IPS-15b (cell line): ENCODE data around the gene ZNRF4.

Source experiments
- H3K27me3 ChIP-seq: one replicate; pipeline ENCODE4 v1.6.1; 2013; ENCODE audit warnings: low read length; ENCODE audit not compliant: control insufficient read depth, insufficient read depth
- H3K36me3 ChIP-seq: one replicate; pipeline ENCODE4 v1.6.1; 2013; ENCODE audit warnings: low read length; ENCODE audit not compliant: control insufficient read depth, insufficient read depth
- H3K4me1 ChIP-seq: one replicate; pipeline ENCODE4 v1.6.1; 2013; ENCODE audit warnings: mild to moderate bottlenecking, low read length; ENCODE audit not compliant: control insufficient read depth, insufficient read depth
- H3K4me3 ChIP-seq: one replicate; pipeline ENCODE4 v1.5.1; 2013; ENCODE audit warnings: low read depth, low read length
- H3K9ac ChIP-seq: one replicate; pipeline ENCODE4 v1.6.1; 2013; ENCODE audit warnings: low read depth, mild to moderate bottlenecking, low read length
- H3K9me3 ChIP-seq: one replicate; pipeline ENCODE4 v1.6.1; 2013; ENCODE audit warnings: mild to moderate bottlenecking, low read length; ENCODE audit not compliant: control insufficient read depth, insufficient read depth

The ZNRF4 gene

DNA sequence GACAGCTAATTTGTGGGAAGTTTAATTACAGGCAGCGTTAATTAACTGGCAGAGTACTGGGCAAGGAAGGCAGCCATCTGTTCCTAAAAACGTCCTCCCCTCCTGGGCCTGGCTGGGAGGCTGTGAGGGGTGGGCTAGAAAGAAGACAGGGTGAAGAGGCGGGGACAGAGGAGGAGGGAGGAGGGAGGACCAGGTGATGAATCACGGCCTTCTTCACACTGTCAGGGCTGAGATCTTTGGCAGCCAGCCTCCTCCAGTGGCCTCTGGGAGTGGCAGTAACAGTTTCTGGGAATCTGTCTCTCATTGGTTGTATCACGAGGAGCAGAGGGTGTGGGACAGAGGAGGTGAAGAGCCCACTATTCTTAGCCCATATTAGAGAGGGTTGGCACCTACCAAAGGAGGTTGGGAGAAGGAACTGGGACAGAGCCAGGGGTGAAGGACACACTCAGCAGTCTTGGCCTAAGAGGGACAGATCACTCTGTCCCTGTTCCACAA is 9.6 kb upstream of the ZNRF4 start:
- no peaks in the 10 kb centered on the region for H3K9me3 ChIP-seq
- no peaks in the 10 kb centered on the region for H3K27me3 ChIP-seq
- H3K4me3 ChIP-seq = no peak overlapping the region
- no peaks in the 10 kb centered on the region for H3K36me3 ChIP-seq
- no peaks in the 10 kb centered on the region for H3K4me1 ChIP-seq
- H3K9ac ChIP-seq = no peak overlapping the region

DNA sequence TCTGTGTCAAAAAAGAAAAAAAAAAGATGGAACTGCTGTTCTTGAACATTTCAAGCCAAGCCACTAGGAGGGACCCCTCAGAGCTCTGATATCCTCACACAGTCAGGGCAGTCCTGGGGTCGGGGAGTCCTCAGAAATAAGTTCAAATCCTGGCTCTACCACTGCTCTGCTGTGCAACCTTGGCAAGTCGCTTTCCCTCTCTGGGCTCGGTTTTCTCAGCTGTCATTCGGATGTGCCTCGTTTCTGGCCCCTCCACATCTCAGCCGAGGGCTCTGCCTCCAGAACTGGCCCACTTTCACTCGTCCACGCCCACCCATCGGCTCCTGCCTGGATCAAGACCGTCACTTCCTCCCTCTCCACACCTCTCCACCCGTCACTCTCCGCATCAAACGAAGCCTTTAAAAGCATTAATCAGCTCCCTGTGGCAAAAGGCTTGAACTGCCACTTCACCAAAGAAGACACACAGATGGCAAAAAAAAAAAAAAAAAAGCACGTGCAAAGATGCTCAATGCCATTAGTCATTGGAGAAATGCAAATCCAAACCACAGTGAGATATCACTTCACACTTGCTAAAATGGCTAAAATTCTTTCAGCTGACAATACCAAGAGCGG is 7.4 kb upstream of the ZNRF4 start:
- Histone ChIP-seq H3K9me3 (no peaks in the 10 kb centered on the region), H3K4me3 (no peak overlapping the region), H3K4me1 (no peaks in the 10 kb centered on the region), H3K9ac (no peak overlapping the region), H3K36me3 (no peaks in the 10 kb centered on the region), H3K27me3 (no peaks in the 10 kb centered on the region)

DNA sequence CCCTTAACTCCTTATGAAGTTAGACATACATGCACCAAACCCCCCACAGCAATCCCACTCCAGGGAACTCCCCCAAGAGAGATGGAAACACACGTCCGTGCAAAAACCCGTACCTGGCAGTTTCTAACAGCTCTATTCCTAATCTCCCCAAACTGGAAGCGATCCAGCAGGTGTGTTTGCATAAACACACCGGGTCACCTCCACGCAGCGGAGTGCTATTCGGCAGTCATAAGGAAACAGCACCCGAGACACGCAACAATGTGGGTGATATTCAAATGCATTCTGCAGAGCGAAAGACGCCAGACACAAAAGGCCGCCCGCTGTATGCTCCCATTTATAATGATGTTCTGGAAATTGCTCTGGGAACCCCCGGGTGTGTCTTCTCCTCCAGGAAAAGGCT is 6.8 kb upstream of the ZNRF4 start:
- H3K27me3 ChIP-seq = no peaks in the 10 kb centered on the region
- no peaks in the 10 kb centered on the region for H3K36me3 ChIP-seq
- H3K4me1 ChIP-seq = no peaks in the 10 kb centered on the region
- H3K9ac ChIP-seq = no peak overlapping the region
- H3K9me3 ChIP-seq = no peaks in the 10 kb centered on the region
- H3K4me3 ChIP-seq = no peak overlapping the region

DNA sequence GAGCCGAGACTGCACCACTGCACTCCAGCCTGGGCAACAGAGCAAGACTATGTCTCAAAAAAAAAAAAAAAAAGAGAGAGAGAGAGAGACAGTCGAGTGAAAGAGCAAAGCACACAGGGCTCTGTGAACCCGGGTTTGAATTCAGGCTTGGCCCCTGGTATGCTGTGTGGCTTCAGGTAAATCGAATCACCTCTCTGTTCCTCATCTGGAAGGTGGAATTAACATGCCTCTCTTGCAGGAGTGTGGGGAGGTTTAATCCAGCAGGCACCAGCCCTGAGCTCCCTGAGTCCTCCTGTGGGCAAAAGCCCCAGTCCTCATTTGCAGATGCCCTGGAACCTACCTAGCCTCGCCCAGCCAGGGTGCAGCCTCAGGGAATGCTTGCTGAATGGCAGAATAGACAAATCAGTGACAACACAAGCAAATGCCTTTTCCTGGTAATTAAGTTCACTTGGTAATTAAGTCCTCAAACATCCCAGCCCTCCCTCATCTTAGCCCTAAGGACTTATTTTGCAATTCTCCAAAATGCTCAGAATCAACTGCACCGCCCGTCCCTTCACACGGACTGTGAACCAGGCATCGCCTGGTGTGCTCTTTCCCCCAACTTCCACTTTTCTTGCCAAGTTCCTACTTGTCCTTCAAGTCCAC is 4.6 kb upstream of the ZNRF4 start:
- H3K4me3 ChIP-seq = no peak overlapping the region
- H3K36me3 ChIP-seq = no peaks in the 10 kb centered on the region
- no peaks in the 10 kb centered on the region for H3K4me1 ChIP-seq
- H3K27me3 ChIP-seq = no peaks in the 10 kb centered on the region
- no peak overlapping the region for H3K9ac ChIP-seq
- H3K9me3 ChIP-seq = no peaks in the 10 kb centered on the region

DNA sequence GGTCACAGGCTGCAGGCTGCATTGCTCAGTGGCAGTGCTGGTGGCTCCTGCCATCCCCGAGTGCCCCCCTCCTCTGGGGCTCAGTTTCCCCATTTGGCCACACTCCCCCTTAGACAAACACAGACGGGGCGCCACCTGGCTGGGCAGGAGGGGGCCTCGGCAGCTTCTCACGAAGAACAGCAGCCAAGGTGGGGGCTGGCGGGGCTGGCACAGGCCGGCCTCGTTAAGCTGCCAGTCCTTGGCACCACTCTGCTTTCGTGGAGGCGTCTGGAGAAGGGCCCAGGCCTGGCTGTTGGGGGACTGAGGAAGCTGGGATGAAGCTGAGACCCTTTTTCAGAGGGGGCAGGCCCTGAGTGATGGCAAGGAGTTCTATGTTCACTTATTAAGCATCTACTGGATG is 3.7 kb upstream of the ZNRF4 start:
- Histone ChIP-seq H3K4me1 (no peaks in the 10 kb centered on the region), H3K9me3 (no peaks in the 10 kb centered on the region), H3K4me3 (no peak overlapping the region), H3K9ac (no peak overlapping the region), H3K36me3 (no peaks in the 10 kb centered on the region), H3K27me3 (no peaks in the 10 kb centered on the region)

DNA sequence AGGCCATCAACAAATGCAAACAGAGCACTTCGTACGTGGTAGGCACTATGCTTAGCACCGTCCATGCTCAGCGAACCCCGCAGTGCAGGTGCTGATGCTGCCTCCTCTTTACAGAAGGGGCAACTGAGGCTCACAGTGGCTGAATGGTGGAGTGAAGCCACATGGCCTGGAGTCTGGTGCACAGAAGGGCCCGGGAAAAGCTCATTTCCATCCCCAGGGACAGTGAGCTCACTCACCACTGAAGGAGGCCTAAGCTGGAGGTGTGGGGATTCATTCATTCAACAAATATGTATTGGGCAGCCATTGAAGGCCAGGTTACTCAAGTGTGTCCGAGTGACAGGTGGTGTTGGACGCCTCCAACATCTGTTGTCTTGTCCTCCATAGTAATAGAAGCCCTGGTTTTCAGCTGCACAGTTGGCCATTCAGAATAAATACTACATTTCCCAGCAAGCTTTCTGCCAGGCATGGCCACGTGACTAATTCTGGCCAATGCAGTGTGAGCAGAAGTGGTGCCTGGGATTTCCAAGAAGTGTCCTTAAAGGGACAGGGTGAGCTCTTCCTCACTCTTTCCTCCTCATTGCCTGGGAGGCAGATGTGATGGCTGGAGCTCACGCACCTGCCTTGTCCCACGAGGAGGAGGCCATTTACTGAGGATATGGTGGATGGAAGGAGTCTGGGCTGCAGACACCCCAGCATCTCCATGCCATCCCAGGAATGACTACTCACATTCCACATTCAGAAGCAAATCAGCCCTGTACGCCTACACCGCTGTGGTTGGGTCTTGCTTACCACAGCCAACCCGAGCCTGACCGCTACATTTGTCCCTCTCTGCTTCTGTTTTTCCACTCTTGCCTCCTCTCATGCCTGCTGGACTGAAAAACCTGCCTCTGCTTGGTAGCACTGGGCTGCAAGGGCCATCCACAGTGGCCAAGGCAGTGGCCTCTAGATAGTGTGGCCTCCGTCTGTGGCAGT is 2.3 kb upstream of the ZNRF4 start:
- H3K4me1 ChIP-seq = no peaks in the 10 kb centered on the region
- no peaks in the 10 kb centered on the region for H3K36me3 ChIP-seq
- H3K9ac ChIP-seq = no peak overlapping the region
- no peak overlapping the region for H3K4me3 ChIP-seq
- no peaks in the 10 kb centered on the region for H3K9me3 ChIP-seq
- H3K27me3 ChIP-seq = no peaks in the 10 kb centered on the region

DNA sequence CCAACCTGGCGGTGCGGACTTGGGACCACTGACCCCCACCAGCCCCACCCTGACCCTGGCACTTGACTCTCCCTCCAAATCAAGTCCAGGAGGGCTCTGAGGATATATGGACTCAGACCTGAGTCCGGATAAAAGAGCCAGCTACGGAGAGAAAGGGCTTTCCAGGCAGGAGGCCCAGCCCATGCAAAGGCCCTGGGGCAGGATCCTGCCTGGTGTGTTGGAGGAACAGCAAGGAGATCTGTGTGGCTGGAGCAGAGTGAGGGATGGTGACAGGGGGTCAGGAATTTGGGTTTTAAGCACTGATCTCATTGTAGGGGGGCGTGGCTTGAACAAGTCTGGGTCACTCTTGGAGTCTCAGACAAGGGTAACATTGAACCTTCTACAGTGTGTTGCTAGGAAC is 474 bp upstream of the ZNRF4 start:
- H3K4me3 ChIP-seq = no peak overlapping the region
- H3K9me3 ChIP-seq = no peaks in the 10 kb centered on the region
- no peaks in the 10 kb centered on the region for H3K27me3 ChIP-seq
- H3K9ac ChIP-seq = no peak overlapping the region
- H3K36me3 ChIP-seq = no peaks in the 10 kb centered on the region
- H3K4me1 ChIP-seq = no peaks in the 10 kb centered on the region

DNA sequence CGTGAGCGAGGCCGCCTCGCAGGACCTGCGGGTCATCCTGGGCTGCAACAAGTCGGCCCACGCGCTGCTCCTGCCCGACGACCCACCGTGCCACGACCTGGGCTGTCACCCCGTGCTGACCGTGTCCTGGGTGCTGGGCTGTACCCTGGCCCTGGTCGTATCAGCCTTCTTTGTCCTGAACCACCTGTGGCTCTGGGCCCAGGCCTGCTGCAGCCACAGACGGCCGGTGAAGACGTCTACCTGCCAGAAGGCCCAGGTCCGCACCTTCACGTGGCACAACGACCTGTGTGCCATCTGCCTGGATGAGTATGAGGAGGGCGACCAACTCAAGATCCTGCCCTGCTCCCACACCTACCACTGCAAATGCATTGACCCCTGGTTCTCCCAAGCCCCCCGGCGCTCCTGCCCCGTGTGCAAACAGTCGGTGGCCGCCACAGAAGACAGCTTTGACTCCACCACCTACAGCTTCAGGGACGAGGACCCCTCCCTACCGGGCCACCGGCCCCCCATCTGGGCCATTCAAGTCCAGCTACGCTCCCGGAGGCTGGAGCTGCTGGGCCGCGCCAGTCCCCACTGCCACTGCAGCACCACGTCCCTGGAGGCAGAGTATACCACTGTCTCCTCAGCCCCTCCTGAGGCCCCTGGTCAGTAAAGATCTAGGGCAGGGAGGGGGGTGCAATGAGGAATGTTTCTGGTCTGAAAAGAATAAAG is 1.1 kb downstream of the ZNRF4 start:
- no peak overlapping the region for H3K4me3 ChIP-seq
- no peaks in the 10 kb centered on the region for H3K9me3 ChIP-seq
- no peaks in the 10 kb centered on the region for H3K27me3 ChIP-seq
- H3K36me3 ChIP-seq = no peaks in the 10 kb centered on the region
- H3K4me1 ChIP-seq = no peaks in the 10 kb centered on the region
- H3K9ac ChIP-seq = no peak overlapping the region

DNA sequence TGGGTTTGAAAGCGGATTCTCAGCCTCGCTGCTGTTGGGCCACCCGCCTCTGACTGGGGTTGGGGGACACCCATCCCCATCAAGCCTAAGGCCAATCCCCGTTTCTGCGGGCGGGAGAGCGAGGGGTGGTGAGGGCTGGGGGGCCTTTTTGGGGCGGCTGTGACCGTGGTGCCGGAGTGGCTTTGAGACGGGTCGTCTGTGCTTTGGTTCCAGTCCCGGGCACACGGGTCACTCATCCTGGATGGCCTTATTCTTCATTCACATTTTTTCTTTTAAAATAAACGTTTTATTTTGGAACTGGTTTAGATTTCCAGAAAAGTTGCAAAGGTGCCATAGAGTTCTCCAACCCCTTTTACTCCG is 1.6 kb downstream of the ZNRF4 start:
- H3K9me3 ChIP-seq = no peaks in the 10 kb centered on the region
- H3K27me3 ChIP-seq = no peaks in the 10 kb centered on the region
- no peaks in the 10 kb centered on the region for H3K36me3 ChIP-seq
- no peak overlapping the region for H3K4me3 ChIP-seq
- no peak overlapping the region for H3K9ac ChIP-seq
- H3K4me1 ChIP-seq = no peaks in the 10 kb centered on the region

DNA sequence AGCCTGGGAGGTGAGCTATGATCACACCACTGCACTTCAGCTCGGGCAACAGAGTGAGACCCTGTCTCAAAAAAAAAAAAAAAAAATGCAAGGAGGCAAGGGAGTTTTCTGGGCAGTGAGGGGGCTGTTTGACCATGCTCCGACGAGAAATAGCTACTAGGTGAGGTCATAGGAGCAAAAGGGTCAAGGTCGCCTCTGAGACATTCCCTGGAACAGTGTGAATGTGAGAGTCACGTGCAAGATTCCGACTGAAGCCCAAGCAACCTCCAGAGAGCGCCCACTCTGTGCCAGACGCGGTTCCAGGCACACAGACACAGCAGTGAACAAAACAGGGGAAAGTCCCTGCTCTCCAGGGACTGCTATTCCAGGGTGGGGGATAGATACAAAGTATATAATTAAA is 2.5 kb downstream of the ZNRF4 start:
- Histone ChIP-seq H3K36me3 (no peaks in the 10 kb centered on the region), H3K9ac (no peak overlapping the region), H3K9me3 (no peaks in the 10 kb centered on the region), H3K27me3 (no peaks in the 10 kb centered on the region), H3K4me1 (no peaks in the 10 kb centered on the region), H3K4me3 (no peak overlapping the region)

DNA sequence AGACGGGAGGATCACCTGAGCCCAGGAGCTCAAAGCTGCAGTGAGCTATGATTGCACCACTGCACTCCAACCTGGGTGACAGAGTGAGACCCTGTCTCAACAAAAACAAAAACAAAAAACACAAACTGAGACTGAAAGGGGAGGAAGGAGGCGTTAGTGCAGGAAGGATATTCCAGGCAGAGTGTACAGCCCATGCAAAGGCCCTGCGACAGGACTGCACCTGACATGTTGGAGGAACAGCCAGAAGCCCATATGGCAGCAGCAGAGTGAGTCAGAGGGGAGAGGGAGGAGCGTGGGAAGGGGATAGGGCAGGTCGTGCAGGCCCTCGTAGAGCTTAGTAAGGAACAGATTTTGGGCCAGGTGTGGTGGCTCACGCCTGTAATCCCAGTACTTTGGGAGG is 3.2 kb downstream of the ZNRF4 start:
- Histone ChIP-seq H3K9ac (no peak overlapping the region), H3K36me3 (no peaks in the 10 kb centered on the region), H3K4me1 (no peaks in the 10 kb centered on the region), H3K9me3 (no peaks in the 10 kb centered on the region), H3K4me3 (no peak overlapping the region), H3K27me3 (no peaks in the 10 kb centered on the region)
